NK-92 (cell line): ENCODE measurements around the gene LGR6.
"Not testable (repeated sequence)": the region's sequence is repeated elsewhere in the genome, so short reads cannot be mapped to it uniquely, and the experiment has no call there.

Experiments used
- DNase-seq: peaks from one replicate; lab custom pipeline; 2025; ENCODE audit not compliant: unreplicated experiment; lab: John Stamatoyannopoulos, UW

Gene LGR6

GRCh38 chr1:202255343-202255742, 61.7 kb downstream of the LGR6 start:
- no peak for DNase-seq

- DNase-seq, result no peak
Measured at GRCh38 chr1:202259705-202260104, 66.1 kb downstream of the LGR6 start.

GRCh38 chr1:202261209-202261958, 67.8 kb downstream of the LGR6 start:
- DNase-seq, result not testable (repeated sequence)

- DNase-seq, result no peak
Measured at GRCh38 chr1:202263628-202264027, 70.0 kb downstream of the LGR6 start.

GRCh38 chr1:202264300-202264699, 70.7 kb downstream of the LGR6 start:
- no peak for DNase-seq

- no peak for DNase-seq
Measured at GRCh38 chr1:202264726-202265125, 71.1 kb downstream of the LGR6 start.

- DNase-seq, result no peak
Measured at GRCh38 chr1:202266061-202266765, 72.6 kb downstream of the LGR6 start.

GRCh38 chr1:202268032-202268431, 74.4 kb downstream of the LGR6 start:
- DNase-seq, result no peak

- DNase-seq, result no peak
Measured at GRCh38 chr1:202268817-202269216, 75.2 kb downstream of the LGR6 start.

- no peak for DNase-seq
Measured at GRCh38 chr1:202270871-202271326, 77.3 kb downstream of the LGR6 start.

- no peak for DNase-seq
Measured at GRCh38 chr1:202272103-202272845, 78.7 kb downstream of the LGR6 start.

GRCh38 chr1:202274611-202275010, 81.0 kb downstream of the LGR6 start:
- no peak for DNase-seq

- DNase-seq, result no peak
Measured at GRCh38 chr1:202275061-202275770, 81.6 kb downstream of the LGR6 start.

- no peak for DNase-seq
Measured at GRCh38 chr1:202276081-202276715, 82.6 kb downstream of the LGR6 start.

- no peak for DNase-seq
Measured at GRCh38 chr1:202276920-202277319, 83.3 kb downstream of the LGR6 start.

- no peak for DNase-seq
Measured at GRCh38 chr1:202278751-202279150, 85.2 kb downstream of the LGR6 start.

GRCh38 chr1:202279806-202280205, 86.2 kb downstream of the LGR6 start:
- DNase-seq, result no peak

- no peak for DNase-seq
Measured at GRCh38 chr1:202280595-202280994, 87.0 kb downstream of the LGR6 start.

GRCh38 chr1:202281316-202282024, 87.9 kb downstream of the LGR6 start:
- DNase-seq, result no peak

- no peak for DNase-seq
Measured at GRCh38 chr1:202282025-202282371, 88.4 kb downstream of the LGR6 start.
